GM19043 (cell line): Measurements from ENCODE around the gene GRIA1.

ENCODE experiments used
- ATAC-seq: cut with Tn5 transposase; IDR thresholded peaks from one replicate; pipeline ENCODE4 v1.9.1; 2021; ENCODE audit warnings: low read depth; ENCODE audit not compliant: unreplicated experiment

The GRIA1 gene

DNA sequence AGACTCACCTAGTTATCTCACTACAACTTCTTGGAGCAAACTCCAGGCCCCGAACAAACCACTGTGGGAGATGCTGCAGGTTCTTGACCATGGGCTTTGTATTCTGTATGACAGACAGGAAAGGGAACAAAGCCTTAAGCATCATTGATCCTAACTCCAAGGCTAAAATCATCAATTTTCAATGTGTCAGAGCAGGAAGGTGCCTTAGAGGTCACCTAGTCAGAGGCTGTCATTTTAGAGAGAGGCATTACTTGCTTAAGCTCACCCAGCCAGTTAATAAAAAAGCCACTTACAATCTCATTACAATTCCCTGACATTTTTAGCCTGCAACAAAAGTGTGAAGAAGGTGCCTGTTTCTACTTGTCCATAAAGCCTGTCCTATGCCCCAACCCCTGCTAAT is 275.5 kb downstream of the GRIA1 start:
- no peak for ATAC-seq

DNA sequence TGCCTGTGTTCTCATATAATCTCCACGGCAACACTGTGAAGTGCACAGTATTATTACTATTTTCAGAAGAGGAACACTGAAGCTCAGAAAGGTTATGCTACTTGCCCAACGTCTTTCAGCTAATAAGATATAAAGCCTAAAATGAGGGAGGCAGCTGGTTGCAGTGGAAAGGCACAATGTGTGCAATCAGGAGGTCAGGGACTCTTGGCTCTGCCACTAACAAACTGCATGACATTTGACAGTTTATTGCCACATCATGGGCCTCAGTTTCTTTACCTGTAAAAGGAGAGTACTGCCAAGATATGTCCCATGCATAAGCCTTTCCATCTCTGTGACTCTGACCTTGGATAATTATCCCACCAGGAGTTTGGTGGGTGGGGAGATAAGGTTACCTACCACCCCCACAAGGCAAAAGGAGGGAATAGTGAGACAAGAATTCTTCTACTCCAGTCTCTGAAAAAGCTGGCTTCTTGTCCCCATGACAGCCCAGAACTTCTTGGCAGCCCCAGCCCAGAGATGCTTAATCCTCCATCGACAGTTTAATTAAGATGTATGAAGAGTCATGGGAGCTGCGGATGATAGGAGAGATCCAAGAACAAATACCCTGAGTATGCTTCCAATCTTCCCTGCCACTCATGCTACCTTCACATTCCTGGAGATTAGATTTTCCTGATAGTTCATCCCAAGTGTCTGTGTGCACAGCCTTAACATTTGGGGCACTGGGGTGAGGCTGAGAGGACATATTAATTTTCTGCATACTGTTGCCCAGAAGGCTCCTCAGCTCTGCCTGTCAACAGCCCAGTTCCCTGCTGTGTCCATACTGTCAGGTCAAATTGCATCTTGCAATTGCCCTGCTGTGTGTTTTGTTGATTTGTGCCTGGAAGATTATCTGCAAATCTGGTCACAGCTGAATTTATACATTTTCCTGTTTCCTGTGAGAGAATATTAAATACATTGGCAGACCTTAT is 277.0 kb downstream of the GRIA1 start:
- no peak for ATAC-seq

DNA sequence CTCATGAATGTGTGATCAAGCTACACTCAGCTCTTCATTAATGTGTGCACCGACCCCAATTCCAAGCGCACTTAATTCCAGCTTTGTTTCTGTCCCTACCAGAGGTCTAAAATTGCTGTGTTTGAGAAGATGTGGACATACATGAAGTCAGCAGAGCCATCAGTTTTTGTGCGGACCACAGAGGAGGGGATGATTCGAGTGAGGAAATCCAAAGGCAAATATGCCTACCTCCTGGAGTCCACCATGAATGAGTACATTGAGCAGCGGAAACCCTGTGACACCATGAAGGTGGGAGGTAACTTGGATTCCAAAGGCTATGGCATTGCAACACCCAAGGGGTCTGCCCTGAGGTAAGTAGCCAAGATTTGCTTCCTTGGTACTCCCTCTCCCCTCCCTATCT is 279.6 kb downstream of the GRIA1 start:
- ATAC-seq: no peak

DNA sequence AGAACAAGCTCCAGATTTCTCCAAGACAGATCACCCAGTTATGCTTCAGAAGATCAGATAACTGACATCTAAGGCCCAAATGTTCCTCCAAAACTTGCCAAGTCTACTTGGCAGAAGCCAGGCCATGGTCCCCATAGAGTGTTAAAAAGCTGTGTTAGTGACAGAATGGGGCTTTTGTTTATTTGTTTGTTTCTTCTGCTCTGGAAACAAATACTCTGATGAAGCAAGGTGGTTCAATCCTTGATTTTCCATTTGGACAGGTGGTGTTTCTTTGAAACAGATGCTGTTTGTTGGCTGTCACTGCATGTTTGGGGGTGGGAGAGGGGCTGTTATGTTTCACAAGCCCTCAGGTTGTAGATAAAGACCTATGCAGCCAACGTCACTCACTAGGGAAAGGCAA is 284.2 kb downstream of the GRIA1 start:
- ATAC-seq: no peak

DNA sequence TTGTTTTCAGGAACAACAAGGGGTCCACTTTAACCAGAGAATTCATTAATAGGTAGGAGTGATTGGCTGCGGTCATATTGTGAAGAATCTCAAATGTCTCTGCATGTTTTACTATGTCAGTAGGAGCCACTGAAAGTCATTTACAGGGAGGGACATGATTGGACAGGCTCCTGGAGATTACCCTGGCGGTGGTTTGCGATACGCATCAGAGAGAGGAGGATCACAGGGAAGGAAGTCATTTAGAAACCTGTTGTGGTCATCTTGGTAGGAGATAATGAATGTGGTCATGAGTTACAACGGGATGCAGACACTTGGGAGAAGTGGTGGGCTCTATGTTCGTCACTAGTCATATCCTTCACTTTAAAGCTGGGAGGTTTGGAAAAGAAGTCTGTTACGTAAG is 285.5 kb downstream of the GRIA1 start:
- ATAC-seq: no peak

DNA sequence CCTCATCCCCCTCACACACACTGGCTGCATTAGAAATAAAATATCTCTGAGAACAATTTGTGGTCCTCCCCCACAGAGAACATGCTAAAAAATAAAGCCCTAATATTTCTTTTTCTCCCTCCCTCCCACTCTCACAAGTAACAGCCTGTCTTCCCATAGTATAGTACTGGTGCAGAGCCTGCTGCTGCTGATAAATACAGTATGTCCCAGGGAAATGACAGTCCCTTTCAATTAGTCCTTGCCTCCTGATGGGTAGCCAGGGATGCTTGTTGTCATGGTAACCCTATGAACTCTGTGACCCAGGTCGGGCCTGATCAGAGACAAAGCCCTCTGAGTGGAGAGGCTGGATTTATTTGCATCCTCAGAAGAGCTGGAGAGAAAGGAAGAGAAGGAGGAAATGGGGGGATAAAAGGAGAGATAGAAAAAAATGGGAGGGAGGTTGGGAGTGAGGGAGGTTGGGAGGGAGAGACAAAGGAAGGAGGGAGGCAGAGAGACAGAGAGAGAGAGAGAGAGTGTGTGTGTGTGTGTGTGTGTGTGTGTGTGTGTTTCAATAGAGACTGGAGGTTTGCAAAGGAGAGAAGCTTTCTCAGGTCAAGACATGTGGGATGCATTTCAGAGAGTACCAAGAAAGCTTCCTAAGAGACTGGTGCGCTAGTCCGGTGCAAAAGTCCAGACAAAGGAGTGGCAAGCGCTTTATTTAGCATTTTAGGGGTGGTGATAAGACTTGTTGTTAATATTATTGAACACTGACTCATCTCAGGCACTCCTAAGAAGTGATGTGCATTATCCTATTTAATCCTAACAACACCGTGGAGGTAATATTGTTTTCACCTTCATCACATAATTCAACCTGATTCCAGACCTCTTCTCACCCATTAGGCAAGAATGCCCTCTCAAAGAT is 287.5 kb downstream of the GRIA1 start:
- no peak for ATAC-seq

DNA sequence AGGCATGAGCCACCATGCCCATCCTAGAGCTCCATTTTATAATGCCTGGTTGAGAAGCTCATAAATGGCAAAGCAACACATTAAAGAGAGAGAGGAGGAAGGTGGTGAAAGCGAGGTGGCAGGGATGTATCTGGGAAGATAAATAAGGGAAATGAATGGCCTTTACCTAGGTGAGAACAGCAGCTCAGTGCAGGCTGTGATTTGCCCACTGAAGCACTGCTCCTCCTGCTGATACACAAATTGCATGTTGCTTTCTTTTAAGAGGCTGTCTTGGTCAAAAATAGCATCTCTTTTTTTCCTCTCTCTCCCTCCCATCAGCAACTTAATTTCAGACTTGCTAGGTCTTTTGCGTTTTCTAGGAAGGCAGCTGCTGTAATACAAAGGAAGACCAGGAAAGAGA is 289.4 kb downstream of the GRIA1 start:
- ATAC-seq: no peak

DNA sequence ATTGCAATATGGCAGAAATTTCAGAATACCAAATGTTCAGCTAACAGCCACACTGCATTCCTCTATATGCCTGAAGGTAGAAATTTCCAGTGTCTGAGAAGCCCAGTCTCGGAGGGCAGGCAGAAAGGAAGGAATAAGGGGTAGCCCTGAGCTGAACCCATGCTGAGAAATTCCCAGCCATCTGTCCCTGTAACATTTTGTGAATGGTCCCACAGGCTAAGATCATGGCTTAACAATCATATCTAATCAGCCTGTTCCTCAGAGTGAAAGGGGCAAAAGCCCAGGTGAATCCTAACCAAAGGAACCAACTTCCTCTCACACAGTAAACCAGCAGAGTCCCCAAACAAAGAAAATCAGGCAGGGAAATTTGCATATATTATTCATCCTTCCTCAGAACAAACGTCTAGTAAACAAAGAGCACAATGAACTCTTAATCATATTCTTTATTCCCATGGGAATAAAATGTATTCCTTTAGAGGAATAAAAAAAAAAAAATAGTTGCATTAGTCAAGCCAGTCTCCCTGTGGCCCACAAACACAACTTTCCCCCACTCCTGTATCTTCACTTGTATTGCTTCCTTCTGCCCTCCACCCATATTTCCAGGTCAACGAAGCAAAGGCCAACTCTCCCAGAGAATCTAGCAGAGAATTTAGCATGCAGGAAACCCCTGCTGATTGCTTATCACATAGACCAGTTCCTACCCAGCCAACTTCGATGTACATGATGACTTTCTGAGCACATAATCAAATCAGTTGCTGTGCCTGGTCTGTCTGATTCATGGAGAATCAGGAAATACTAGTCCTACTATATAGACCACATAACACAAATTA is 290.6 kb downstream of the GRIA1 start:
- ATAC-seq: no peak

DNA sequence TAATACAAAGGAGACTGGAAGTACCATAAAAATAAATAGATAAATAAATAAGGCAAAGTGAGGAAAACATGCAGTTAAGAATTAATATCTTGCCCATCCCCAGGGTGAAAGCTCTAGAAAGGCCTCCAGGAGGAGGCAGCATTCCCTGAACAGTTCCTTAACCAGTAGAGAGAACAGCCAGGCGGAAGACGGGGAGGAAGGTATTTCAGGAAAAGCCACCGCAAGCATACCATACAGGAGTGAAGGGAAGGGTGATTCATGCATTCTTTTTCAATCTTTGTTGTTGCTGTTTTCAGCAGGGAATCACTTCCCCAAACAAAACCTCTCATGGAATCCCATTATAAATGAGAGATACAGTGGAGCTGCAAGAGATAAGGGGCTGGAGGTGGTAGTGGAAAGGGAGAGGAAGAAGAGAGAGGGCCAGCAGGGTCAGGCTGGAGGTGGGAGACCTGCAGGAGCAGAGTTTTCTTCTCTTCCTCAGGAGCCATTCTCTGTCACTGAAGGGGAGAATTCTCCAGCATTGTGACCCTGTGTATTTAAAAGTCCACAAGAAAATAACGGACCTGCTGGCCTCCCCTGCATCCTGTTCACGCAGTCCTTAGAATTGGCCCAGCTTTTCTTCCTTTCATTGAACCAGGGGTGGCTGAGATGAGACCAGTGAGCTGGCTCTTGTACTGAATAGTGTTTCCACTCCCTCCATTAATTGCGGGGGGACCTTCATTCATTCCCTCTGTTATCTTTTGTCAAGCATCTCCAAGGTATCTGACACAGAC is 292.3 kb downstream of the GRIA1 start:
- ATAC-seq: no peak

DNA sequence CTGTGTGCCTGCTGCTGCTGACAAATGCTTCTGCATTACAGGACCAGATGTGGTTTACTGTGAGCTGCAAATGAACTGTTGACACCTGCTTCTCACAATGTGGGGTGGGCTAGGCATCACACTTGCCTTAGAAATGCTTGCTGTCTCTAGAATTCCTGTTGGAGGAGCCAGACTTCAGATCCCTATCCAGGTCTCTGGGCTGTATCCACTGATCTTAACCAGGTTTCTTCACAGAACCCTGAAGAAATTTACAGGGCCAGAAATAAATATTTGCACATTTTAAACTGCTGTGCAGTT is 292.8 kb downstream of the GRIA1 start:
- ATAC-seq: no peak

DNA sequence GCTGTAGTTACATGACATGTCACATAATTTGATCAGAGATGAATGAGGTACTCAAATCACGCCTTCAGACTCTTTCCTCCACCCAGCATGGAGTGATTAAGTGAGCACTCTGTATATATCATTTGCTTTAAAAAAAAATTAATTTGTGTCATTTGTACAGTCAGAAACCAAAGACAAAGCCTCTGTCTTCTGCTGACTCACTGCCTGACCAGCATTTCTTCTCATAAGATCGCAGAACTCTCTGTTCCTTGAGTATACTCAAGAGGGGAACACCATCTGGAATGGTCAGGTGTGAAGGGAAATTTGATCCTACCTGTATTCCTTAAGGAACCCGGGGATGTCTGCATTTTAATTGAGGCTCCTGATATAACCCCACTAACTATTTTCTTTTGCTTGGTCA is 293.8 kb downstream of the GRIA1 start:
- ATAC-seq: no peak

DNA sequence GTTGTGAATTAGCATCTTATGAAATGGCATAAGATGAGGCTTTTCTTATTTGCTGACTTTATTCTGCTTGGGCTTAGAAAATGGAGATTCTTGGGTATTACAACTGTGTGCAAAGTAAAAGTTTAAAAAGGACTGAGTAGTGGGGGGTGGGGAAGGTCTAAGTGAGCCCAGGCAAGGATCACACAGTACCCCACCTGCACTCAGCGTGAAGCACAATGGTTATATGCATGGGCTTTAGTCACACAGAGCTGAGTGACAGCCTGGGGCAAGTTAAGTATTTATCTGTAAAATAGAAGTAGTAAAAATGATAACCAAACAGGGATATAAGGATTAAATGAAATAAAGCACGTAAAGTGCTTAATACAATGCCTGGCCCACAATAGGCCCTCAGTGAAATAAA is 300.9 kb downstream of the GRIA1 start:
- no peak for ATAC-seq

DNA sequence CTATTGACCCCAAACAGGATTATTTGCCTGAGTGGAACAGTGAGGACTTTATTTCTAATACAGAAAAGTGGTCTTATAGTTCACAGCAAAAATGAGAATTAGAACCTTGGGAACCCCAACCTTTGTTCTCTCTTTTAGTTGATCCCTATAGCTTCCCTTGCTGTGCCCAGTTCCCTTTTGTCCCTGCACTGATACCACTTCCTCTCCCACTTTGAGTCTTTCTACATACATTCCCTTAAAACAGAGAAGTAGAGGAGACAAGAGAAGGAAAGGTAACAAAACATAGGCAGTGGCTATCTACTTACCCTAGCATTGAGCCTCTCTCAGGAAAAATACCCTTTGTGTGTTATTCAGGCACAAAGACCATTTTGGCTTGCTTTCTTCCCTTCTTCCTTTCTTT is 301.8 kb downstream of the GRIA1 start:
- no peak for ATAC-seq

DNA sequence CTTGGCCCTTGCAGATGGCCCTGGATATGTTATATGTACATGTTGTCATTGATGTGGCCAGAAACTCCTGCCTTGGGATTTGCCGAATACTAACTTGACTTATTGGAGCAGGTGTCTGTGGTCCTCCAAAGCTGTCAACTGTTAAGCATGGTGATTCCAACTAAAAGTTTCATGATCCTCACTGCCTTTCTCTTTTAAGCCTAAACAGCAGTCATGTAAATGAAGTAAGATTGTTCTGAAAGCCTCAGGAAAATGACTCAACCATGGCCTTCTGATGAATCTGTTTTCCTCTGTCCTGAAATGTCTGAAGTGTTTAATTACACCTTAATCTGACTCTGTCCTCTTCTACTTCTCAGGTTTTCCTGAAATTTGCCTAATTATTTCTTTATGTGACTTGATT is 303.2 kb downstream of the GRIA1 start:
- no peak for ATAC-seq

DNA sequence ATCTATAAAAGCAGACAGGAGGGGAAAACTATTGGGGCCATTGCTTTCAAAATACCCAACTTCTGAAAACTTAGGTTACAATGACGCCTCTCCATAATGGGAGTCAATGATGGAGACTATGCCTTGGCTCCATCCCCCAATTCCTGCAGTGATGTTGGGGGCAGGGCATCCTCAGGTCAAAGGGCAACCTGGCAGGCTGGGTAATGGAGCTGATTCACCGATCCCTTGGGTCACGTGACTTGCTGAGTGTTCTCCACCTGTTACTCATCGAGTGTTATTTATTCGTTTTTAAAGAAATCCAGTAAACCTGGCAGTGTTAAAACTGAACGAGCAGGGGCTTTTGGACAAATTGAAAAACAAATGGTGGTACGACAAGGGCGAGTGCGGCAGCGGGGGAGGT is 303.9 kb downstream of the GRIA1 start:
- ATAC-seq: no peak

DNA sequence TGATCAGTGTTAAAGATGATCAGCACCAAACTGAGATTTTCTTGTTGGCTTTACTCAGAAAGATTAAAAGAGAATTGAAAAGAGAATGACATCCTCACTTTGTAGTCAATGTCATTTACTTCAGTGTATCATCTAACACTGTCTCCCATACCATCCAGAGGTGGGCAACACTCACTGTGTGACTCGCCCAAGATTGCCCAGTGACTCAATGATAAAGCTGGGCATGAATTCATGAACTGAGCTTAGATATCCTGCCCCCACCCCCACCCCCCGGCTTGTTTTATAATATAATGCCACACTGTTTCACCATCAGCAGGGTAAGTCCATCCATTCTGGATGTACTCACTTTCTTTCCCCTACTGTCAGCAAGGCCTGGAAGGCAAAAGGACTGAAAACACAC is 306.1 kb downstream of the GRIA1 start:
- no peak for ATAC-seq

DNA sequence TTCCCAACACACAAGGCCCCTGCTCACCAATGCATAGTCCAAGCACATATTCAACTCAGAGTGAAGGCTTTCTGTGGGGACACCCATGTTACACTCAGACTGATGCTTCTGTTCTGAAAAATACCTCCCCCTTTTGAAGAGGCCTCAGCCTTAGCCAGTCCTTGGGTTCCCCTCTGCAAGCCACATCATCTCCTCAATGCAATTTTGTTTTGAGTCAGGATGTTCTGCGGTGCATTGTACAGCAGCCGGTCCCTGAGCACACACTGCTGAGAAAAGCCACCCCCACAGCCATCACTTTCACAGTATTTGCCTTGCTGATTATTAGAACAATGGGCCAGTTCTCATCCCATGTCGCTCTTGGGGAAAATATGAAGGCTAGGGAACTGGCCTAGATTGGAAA is 307.0 kb downstream of the GRIA1 start:
- ATAC-seq: no peak

DNA sequence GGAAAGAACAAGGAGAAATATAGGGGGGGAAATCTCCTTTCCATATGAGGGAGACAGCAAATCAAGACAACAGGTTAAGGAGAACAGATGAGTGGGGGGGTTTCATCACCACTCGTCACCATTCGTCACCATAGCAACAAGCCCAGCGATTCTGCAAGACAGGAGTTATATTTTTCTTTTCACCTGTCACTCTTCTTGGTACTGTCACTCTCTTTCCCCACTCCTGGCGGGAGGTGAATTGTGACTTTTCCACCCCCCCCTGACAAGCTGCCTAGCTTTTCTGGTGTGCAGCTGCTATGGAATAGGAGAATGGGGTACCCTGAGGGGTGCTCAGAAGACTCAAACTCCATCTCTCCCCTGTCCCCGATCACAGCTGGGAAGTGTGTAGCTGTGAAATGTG is 308.4 kb downstream of the GRIA1 start:
- ATAC-seq: no peak

DNA sequence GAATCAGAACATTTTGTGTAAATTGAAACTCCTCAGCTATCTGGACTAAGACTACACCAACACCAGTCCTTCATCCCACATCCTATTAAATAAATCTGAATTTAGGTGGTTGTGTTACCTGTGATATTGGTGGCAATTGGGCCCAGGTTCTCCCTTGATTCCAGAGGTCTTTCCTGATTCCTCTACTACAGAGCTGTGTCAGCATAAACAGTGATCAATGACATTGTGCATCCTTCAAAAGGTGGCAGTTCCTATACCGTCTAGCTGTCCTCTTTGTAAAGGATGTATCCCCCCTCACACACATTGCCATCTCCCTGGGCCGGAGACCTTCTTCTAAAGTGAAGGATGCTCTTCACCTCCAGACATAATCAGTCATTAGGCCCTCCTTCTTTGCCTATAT is 309.0 kb downstream of the GRIA1 start:
- no peak for ATAC-seq
